Tracheal epithelial cell (primary cell): ENCODE data around the gene PAK4. TPM values are rescaled to one million over a fixed set of nuclear protein-coding genes. Genes with fewer than 3 reads are reported as not detected.

Experiments used
- total RNA-seq: library from RNA; depleted of rRNA; stranded (reverse); fragments of >200 nt; gene quantifications from 2 replicates; pipeline ENCODE4 v1.2.1, GENCODE V29; 2014

The PAK4 gene
- 5.5 and 9.2 TPM in 2 replicates for total RNA-seq

GRCh38 chr19:39125554-39126311, at the start of gene PAK4:
Gene PAK4 (plus strand): TSS chr19:39125786. CDS start chr19:39169554, 43,768 bp downstream.

GRCh38 chr19:39083983-39084731, 41.4 kb upstream of the PAK4 start, which contains the start of gene ACP7:
Gene ACP7 (plus strand): TSS chr19:39084368. CDS start chr19:39085270, 902 bp downstream.

GRCh38 chr19:39196860-39197562, 71.4 kb downstream of the PAK4 start, which contains the start of gene NCCRP1:
Gene NCCRP1 (plus strand): TSS chr19:39196964. CDS start chr19:39196983, 19 bp downstream.

DNA sequence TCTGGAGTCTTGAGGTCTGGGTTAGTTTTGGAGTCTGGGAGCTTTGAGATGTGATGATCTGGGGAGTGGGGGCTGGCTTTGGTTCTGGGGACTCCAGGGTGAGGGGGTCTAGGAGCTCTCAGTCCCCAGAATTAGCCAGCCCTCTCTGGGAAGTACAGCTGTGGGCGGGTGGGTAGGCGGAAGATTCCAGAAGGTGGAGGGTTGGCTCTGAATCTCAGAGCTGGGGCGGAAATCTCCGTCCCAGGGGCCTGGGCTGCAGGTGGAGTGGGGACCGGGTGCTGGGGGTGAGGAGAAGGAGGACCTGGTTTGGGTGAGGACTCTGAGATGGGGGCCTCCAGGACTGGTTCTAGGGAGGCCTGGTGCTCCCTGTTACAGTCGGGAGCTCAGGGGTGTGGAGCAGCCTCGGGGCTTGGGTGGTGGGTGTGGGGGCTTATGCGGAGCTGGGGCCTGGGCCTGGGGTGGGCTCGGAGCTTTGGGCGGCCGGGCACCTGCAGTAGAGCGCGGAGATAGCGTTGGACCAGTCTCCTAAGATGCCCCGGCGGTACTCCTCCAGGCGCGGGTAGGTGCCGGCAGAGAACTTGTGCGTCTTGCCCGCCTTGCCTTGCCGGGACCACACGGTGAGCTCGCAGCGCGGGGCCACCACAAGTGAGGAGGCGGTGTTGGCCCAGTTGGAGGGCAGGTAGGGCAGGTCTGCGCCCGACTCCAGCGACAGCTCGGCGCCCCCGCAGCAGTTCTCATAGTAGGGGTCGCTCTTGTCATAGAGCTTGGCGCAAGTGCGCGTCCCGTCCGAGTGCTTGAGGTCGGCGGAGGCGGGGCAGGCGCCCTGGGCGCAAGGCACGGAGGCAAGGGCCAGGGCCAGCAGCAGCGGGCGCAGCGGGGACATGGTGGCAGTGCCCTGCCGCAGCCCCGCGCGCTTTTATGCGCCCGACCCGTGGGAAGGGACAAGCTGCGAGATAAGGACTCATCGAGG, 78.1 kb downstream of the PAK4 start, which contains the start of gene SYCN:
SYCN (minus strand) TSS at position 892 of the 970 bp plus-strand sequence; CDS start at position 883, 9 bp downstream.

Other genes with a start within 250 kb of the PAK4 start
- 14.7 and 32.2 TPM in 2 replicates for gene RINL, start 247.5 kb upstream of the PAK4 start, total RNA-seq
- 68.8 and 74.9 TPM in 2 replicates for gene SIRT2, start 226.2 kb upstream of the PAK4 start, total RNA-seq
- gene NFKBIB, start 225.8 kb upstream of the PAK4 start, total RNA-seq, result 13.4 and 21.2 TPM in 2 replicates
- gene CCER2, start 213.6 kb upstream of the PAK4 start, total RNA-seq, result 0.21 TPM in 1 of 2 replicates, not detected in the other
- 14.1 and 14.9 TPM in 2 replicates for gene SARS2, start 195.0 kb upstream of the PAK4 start, total RNA-seq
- gene MRPS12, start 194.8 kb upstream of the PAK4 start, total RNA-seq, result 60.5 and 70.6 TPM in 2 replicates
- 24.3 and 27.7 TPM in 2 replicates for gene FBXO17, start 150.0 kb upstream of the PAK4 start, total RNA-seq
- gene FBXO27, start 93.2 kb upstream of the PAK4 start, total RNA-seq, result 4.9 and 9.6 TPM in 2 replicates
- 0.43 and 1.4 TPM in 2 replicates for gene ACP7, start 41.4 kb upstream of the PAK4 start, total RNA-seq
- gene NCCRP1, start 71.2 kb downstream of the PAK4 start, total RNA-seq, result 4.8 and 9.4 TPM in 2 replicates
- gene SYCN, start 78.5 kb downstream of the PAK4 start, total RNA-seq, result not detected in 2 replicates
- not detected in 2 replicates for gene IFNL3, start 119.2 kb downstream of the PAK4 start, total RNA-seq
- gene IFNL4, start 123.1 kb downstream of the PAK4 start, total RNA-seq, result not detected in 2 replicates
- gene IFNL2, start 142.6 kb downstream of the PAK4 start, total RNA-seq, result not detected in 2 replicates
- not detected in 2 replicates for gene IFNL1, start 170.6 kb downstream of the PAK4 start, total RNA-seq
- 0.24 and 0.43 TPM in 2 replicates for gene LRFN1, start 195.1 kb downstream of the PAK4 start, total RNA-seq
- gene GMFG, start 210.3 kb downstream of the PAK4 start, total RNA-seq, result not detected in 2 replicates
- gene SAMD4B, start 216.6 kb downstream of the PAK4 start, total RNA-seq, result 31.5 and 37.6 TPM in 2 replicates